Cardiac septum (tissue), 1 donor: ENCODE measurements around the gene PLEKHG1. TPM values are rescaled to one million over a fixed set of nuclear protein-coding genes. Genes with fewer than 3 reads are reported as not detected.

Experiments
- DNase-seq: peaks from one replicate; pipeline ENCODE4 v3.0.0-alpha.2; 2020; ENCODE audit warnings: low spot score
- intact Hi-C: fragments of 100-400 bp; cut with DNase I; formaldehyde crosslinking; loops from one replicate; pipeline ENCODE4 v1.14.0; 2022
- total RNA-seq: library from RNA; stranded (reverse); fragmentation: NEBNext Ultra II Directional; extraction: Animal tissue kit (Norgen Biotek cat#: 25700); gene quantifications from one replicate; pipeline ENCODE4 v1.2.1, GENCODE V29; 2021
- donor health status: DM: no; HTN: no; CAD: no.

Gene PLEKHG1
- total RNA-seq, 1 donor from 2014 or later = 19.5 TPM

- DNase-seq = no peak
- intact Hi-C loops = no loop called here
These were observed 34.7 kb downstream of the PLEKHG1 start for GRCh38 chr6:150634176-150634963.

GRCh38 chr6:150634964-150635292 lies 35.2 kb downstream of the PLEKHG1 start:
- intact Hi-C loops = no loop called here
- DNase-seq = no peak

GRCh38 chr6:150635906-150636514 lies 36.3 kb downstream of the PLEKHG1 start:
- intact Hi-C loops = no loop called here

GRCh38 chr6:150636808-150637207 lies 37.1 kb downstream of the PLEKHG1 start:
- no peak for DNase-seq
- intact Hi-C loops = no loop called here

More at GRCh38 chr6:150635906-150636514, 36.3 kb downstream of the PLEKHG1 start:
- DNase-seq = no peak

GRCh38 chr6:150637266-150637665 lies 37.6 kb downstream of the PLEKHG1 start:
- DNase-seq = no peak
- intact Hi-C loops = no loop called here

GRCh38 chr6:150638267-150638666 lies 38.6 kb downstream of the PLEKHG1 start:
- intact Hi-C loops = no loop called here

GRCh38 chr6:150638765-150639164 lies 39.1 kb downstream of the PLEKHG1 start:
- DNase-seq = no peak
- intact Hi-C loops = no loop called here

More at GRCh38 chr6:150638267-150638666, 38.6 kb downstream of the PLEKHG1 start:
- no peak for DNase-seq

- DNase-seq = no peak
- intact Hi-C loops = no loop called here
These were observed 40.2 kb downstream of the PLEKHG1 start for GRCh38 chr6:150639823-150640331.

GRCh38 chr6:150640556-150641209 lies 41.0 kb downstream of the PLEKHG1 start:
- intact Hi-C loops = no loop called here

GRCh38 chr6:150641398-150642139 lies 41.9 kb downstream of the PLEKHG1 start:
- DNase-seq = no peak
- intact Hi-C loops = no loop called here

More at GRCh38 chr6:150640556-150641209, 41.0 kb downstream of the PLEKHG1 start:
- DNase-seq = no peak

GRCh38 chr6:150646228-150646627 lies 46.5 kb downstream of the PLEKHG1 start:
- intact Hi-C loops = no loop called here
- DNase-seq = no peak

GRCh38 chr6:150647051-150647450 lies 47.4 kb downstream of the PLEKHG1 start:
- no peak for DNase-seq
- intact Hi-C loops = no loop called here

Other genes with a start within 250 kb of the PLEKHG1 start
- not detected for gene IYD, start 230.9 kb upstream of the PLEKHG1 start, total RNA-seq